GM04503 (cell line): ENCODE measurements around the gene PWP2.
"Not testable (repeated sequence)": the region's sequence is repeated elsewhere in the genome, so short reads cannot be mapped to it uniquely, and the experiment has no call there.

Source experiments
- DNase-seq: peaks from one replicate; pipeline ENCODE4 v3.0.0-alpha.2; 2012; ENCODE audit warnings: low read depth

Gene PWP2

GRCh38 chr21:44083631-44084291, 23.4 kb upstream of the PWP2 start:
- DNase-seq, result no peak

- DNase-seq, result no peak
Observed at GRCh38 chr21:44084496-44085241, 22.5 kb upstream of the PWP2 start.

- DNase-seq, result no peak
Observed at GRCh38 chr21:44085491-44086321, 21.5 kb upstream of the PWP2 start.

- no peak for DNase-seq
Observed at GRCh38 chr21:44086636-44087425, 20.4 kb upstream of the PWP2 start.

- no peak for DNase-seq
Observed at GRCh38 chr21:44087426-44088400, 19.5 kb upstream of the PWP2 start.

GRCh38 chr21:44088401-44088780, 18.8 kb upstream of the PWP2 start:
- DNase-seq, result no peak

GRCh38 chr21:44089001-44089911, 17.9 kb upstream of the PWP2 start:
- DNase-seq, result no peak

GRCh38 chr21:44090325-44090724, 16.9 kb upstream of the PWP2 start:
- no peak for DNase-seq

DNA sequence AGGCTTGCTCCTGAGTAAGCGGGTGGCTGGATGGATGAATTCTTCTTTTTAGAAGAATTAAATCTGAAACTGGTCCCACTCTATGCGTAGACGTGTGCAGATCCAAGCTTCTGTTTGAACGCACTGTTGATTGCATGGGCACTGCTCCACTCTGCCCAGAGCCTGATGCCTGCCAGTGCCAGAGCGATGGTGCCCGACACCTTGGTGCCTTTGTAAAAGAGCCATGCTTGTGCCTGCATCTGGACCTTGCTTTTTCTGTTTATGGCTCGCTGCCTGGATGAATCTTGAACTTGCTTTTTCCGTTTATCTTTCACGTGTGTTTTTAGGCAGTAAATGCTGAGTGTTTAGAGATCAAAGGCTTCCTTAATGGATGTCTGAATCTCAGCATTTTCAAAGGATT, 15.0 kb upstream of the PWP2 start:
- DNase-seq, result no peak

GRCh38 chr21:44093761-44094160, 13.4 kb upstream of the PWP2 start:
- no peak for DNase-seq

GRCh38 chr21:44094832-44095231, 12.4 kb upstream of the PWP2 start:
- no peak for DNase-seq

DNA sequence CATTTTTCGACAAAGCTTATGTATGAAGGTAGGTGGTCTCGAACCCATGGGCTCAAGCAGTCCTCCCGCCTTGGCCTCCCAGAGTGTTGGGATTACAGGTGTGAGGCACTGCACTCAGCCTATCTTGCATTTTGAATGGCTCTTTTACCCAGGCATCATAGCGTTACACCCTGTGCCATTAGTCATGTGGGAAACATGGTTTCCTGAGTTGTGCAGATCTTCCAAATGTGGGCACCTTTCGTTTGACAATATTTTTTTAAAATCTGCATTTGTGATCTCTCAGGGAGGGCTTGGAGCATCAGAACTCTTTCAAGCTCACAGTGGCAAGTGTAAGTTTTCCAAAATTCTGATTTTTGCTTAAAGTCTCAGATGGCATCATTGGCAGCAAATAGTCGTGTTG, 8.7 kb upstream of the PWP2 start:
- not testable (repeated sequence) for DNase-seq

- not testable (repeated sequence) for DNase-seq
Observed at GRCh38 chr21:44098964-44099363, 8.2 kb upstream of the PWP2 start.

DNA sequence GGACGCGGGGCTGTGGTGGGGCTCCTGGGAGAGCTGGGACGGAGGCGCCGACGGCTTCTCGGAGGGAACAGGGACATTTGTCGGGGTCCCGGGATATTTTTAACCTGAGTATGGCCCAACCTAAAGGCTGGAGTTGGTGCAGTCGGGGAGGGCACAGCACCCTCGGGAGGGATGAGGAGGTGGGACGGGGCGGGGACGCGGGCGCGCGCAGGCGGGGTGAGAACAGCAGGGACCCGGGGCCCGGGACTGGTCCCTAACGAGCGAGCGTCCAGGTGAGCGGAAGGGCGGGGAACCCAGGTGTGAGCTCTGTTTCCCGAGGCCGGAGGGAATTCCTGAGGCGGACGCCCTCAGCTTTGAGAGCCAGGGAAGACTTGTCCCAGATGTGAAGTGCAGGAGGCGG, 390 bp downstream of the PWP2 start:
- not testable (repeated sequence) for DNase-seq

GRCh38 chr21:44113702-44114371, 6.6 kb downstream of the PWP2 start:
- not testable (repeated sequence) for DNase-seq

- not testable (repeated sequence) for DNase-seq
Observed at GRCh38 chr21:44122131-44122530, 14.9 kb downstream of the PWP2 start.

- not testable (repeated sequence) for DNase-seq
Observed at GRCh38 chr21:44127827-44128226, 20.6 kb downstream of the PWP2 start.

GRCh38 chr21:44133715-44134057, 26.5 kb downstream of the PWP2 start:
- not testable (repeated sequence) for DNase-seq

GRCh38 chr21:44134732-44135131, 27.5 kb downstream of the PWP2 start:
- not testable (repeated sequence) for DNase-seq
